Central memory CD4-positive, alpha-beta T cell (primary cell): ENCODE results near the gene CCSER1.
"Not testable (repeated sequence)": the region's sequence is repeated elsewhere in the genome, so short reads cannot be mapped to it uniquely, and the experiment has no call there.

Experiments used
- DNase-seq: peaks from one replicate; pipeline ENCODE4 v3.0.0; 2022

Gene CCSER1

DNA sequence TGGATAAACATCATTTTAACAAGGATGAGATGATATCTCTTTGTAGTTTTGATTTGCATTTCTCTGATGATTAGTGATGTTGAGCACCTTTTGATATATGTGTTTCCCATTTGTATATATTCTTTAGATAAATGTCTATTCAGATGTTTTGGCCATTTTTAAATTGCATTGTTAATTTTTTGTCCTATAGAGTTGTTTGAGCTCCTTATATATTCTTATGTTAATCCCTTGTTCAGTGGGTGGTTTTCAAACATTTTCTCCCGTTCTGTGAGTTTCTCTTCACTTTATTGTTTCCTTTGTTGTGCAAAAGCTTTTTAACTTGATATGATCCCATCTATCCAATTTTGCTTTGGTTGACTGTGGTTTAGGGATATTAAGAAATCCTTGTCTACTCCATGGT, 606.0 kb downstream of the CCSER1 start:
- no peak for DNase-seq

DNA sequence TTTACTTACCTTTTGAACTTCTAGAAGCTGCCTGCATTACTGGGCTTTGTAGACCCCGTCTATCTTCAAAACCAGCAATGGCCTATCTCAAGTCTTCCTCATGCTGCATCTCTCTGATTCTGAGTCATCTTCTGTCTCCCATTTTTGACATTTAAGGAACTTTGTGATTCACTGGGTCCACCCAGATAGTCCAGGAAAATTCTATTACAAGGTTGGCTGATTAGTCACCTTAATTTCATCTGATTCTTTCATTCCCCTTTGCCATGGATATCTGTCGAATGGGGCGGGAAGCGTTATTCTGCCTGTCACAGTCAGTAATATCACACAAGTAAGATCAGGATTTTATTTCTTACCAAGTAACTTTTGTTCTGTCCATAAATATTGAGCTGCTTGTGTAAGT, 618.0 kb downstream of the CCSER1 start:
- DNase-seq: no peak

DNA sequence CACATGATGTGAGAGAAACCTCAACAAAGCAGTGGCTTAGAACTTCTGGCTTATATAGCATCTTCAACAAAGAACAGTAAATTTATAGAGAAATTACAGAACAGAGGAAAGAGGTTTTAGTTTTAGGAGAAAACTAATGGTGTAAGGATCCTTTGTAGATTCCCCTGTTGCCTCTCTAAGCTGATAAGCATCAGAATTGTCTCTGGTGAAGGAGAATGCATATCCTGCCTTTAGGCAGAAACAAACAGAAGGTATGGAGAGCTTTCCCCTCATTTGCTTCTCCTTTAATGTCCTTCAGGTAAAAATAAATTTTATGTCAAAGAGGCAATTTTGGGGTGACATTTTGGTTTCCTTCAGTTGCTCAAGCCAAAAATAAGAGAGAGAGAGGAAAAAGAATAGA, 625.9 kb downstream of the CCSER1 start:
- no peak for DNase-seq

DNA sequence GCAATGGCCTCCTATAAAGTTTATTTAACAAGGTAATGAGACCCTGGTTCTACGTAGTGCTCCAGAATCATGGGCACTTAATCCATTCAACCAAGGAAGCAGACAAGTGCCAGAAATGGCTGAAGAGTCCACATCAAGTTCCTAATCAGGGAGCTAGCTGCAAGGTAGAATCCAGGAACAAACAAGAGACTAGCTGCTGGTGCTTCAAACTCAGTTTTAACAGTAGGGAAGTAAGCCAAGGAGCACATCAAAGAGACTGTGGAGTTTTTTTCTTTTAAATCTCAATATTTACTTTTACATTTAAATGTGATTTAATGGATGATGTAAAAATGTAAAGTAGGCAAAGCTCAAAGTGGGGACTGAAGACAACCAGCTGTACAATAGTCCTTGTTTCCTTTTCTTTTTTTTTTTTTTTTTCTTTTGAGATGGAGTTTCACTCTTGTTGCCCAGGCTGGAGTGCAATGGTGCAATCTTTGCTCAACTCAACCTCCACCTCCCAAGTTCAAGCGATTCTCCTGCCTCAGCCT, 630.4 kb downstream of the CCSER1 start:
- no peak for DNase-seq

DNA sequence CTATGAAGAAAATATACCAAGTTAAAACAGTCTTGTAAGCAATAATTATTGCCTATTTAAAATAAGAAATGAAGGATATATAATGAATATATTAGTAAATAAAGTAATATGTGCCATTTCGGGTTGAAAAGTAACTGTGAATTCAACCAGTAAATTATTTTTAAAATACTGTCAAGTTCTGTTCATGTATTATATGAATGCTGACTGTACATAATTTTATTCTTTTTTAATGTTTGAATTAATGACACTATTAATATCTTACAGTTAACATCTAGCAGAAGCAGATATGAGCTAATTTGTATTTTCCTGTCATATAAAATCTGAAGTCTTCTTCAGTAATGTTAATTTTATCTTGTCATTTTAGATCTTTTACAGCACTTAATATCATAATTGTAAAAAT, 632.9 kb downstream of the CCSER1 start:
- no peak for DNase-seq

DNA sequence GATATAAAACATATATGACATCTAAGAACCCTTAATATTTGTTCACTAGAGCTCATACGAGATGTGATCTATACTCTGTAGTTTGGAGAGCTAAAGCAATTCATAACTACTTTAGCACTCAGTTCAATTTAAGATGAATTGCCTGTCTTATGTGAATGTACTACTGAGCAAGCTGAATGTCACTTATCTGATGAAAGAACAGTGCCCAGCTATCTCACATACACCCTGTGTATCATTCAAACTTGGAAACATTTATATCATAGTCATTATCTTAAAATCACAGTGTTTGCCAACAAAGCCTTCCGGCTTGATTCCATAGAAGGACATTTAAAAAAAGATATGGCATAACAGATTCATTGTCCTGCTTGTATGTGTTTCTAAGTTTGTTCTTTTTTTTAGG, 639.6 kb downstream of the CCSER1 start:
- no peak for DNase-seq

DNA sequence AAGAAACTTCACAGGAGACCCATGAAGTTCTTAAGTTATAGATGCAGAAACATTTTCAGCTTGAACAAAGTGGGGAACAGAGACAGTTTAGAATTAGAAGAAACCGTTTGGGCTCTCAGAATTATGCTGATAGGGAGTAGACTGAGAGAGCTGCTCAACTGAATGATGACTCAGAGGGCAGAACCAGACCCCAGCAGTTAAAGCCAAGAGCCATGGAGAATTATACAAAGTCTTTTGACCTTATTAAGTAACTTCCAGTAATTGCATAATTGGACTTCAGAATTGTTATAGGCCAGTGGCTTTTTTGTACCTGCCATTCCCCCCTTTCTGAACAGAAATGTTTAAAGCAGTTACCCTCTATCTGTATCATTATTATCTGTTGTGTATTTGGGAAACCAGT, 642.1 kb downstream of the CCSER1 start:
- no peak for DNase-seq

DNA sequence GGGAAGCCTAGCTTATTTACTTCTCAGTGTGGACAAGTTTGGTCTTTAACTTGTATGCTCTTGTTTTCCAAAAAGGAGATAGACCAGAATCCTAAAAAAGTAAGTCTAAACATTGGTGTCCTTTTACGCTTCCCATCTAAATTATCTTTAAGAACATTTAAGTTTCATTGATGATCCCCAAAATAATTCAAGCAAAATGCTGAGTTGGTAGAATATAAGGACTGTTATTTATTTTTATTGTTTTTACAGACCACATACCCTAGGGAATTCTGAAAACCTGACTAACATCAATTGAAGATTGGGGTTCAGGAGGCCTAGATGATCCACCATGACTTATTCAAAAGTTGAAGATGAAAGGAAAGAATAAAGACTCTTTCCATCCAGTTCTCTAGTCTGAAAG, 653.0 kb downstream of the CCSER1 start:
- DNase-seq: no peak

DNA sequence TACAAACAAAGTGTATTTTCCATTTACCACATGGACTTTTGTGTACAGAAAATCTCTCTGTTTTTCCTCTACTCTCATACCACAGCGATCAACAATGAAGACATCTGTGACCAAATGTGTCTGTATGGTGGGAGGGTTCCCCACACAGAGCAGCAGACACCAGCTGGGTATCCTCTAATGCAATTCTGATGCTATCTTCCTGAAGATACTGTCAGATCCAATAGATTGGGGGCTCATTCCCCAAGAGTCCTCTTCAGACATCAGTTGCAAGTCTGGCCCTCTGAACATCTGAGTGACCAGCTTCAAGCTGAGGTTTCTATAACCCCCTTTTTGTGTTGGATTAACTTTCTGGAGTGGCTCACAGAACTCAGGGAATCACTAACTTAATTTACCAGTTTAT, 659.4 kb downstream of the CCSER1 start:
- no peak for DNase-seq

DNA sequence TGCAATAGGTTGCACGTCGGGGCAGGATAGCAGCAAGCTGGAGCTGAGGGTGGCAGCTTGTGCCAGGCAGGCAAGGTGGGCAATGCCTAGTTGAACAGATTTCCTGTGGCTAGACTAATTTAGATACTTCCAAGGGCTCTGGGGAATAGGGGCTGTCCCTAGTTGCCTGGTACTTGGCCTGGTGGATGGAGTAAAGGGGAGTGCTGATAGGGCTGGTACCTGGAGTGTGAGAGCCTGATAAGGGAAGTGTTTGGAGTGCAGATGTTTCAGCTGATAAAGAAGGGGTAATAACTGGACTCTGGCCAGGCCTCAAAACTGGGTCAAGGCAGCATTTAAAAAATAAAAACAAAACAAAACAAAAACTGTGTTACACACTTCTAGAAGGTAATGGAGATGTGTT, 665.5 kb downstream of the CCSER1 start:
- no peak for DNase-seq

DNA sequence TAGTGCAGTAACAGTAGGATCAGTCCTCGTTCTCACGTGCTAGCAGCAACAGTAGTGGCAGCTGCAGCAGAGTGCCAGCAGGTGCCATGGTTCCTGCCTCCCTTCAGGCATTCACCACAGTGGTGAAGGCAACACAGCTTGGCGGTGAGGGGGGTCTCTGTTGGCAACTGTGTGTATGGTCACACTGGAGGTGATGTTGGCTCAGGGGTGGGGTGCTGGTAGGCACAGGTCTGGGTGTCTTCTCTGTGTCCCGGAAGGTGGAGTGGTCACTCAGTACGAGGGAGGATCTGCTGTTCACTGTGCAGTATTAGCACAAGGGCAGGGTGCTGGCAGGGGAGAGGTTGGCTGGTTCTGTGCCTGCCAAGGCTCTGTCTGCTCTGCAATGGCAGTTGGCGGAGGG, 671.8 kb downstream of the CCSER1 start:
- no peak for DNase-seq

DNA sequence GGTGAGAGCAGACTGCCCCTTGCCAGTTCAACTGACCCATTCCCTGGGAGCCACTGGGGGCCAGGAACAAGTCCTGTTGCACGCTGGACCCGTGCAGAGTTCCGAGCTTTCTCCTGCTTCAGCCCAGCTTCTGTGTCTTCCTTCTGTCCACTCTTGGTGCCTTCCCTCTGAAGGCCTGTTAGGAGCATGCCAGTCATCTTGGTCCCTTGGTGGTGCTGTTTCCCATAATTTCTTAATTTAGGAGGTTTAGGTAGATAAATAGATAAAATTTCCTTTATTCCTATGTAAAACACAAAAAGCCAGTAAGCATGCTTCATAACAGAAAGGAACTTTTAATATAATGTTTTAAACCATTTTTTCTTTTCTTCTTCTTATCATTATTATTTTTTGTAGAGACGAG, 672.7 kb downstream of the CCSER1 start:
- no peak for DNase-seq

DNA sequence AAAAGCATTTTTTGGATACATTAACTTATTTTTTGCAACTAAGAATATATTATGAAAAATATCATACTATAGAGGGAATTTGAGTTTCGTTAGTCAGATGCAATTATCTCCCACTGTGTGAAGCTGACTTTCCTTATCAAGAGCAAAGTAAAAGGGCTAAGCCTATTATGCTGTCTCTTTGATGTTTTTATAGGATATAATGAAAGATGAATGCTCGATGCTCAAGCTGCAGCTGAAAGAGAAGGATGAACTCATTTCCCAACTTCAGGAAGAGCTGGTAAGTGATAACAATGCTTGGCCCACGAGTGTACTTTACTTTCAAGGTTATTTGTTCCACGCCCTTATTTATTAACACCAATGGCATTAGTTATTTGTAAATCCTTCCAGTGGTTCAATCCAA, 688.4 kb downstream of the CCSER1 start:
- no peak for DNase-seq

DNA sequence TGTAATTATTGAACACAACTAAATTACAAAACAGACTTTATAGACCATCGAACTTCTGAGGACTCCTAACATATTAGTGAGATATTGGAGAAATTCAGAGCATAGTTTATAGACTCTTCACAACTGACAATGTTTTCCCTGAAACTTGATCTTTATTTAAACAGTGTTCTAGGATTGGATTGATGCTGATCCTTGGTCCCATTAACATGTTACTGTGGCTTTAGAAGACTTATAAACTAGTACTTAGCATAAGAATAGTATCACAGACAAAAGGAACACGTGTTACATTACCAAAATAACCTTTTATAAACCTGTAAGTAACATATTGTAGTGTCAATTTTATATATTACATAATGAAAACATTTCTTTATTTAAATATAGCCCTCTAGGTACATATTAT, 689.6 kb downstream of the CCSER1 start:
- no peak for DNase-seq

DNA sequence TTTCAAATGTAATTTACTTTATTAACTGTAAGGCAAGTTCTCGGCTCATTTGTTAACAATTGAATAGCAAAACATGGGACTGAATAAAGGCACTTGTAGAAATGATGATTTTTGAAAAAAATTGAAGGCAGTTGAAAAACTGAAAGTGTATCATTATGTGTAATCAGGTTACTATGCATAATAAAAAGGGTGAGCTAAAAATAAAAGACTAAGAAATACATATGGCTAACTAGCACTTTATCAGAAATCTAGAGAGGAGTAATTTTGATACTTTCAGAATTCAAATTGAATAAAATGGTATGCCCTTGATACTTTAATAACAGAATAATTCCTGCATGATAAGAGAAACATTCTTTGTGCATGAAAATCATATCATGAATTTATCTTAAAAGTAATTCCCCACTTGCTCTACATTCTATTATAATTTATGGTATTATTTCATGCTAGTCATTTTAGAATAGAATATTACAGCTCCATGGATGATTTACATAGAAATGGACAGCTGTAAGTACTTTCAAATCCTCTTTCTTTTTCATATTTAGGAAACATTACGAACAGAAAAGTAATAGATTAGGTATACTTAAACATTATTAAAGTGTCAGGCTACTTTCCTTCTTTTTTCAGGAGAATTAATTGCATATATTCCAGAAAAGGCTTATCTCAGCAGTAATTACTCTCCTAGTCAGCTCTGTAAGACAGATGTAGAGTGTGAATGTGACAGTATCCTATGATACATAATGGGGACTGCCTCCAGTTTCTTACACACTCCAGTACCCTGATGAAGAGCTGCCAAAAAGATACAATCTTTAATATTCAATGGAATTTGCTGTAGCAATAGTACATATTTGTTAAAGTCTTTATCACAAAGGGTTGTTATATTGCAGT, 697.3 kb downstream of the CCSER1 start:
- no peak for DNase-seq

DNA sequence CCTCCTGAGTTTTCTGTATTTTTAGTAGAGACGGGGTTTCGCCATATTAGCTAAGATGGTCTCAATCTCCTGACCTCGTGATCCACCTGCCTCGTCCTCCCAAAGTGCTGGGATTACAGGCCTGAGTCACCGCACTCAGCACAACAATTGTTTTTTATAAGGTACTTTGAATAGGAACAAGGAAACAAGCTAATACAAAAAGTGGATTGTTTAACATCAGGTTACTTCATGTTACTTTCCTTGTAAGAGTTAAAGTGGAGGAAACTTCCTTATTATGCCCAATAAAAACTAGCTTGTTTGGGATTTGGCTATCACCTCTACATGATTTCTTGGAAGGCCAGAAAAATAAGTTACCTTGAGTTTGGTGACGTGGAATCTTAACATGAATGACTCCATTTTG, 698.7 kb downstream of the CCSER1 start:
- no peak for DNase-seq

DNA sequence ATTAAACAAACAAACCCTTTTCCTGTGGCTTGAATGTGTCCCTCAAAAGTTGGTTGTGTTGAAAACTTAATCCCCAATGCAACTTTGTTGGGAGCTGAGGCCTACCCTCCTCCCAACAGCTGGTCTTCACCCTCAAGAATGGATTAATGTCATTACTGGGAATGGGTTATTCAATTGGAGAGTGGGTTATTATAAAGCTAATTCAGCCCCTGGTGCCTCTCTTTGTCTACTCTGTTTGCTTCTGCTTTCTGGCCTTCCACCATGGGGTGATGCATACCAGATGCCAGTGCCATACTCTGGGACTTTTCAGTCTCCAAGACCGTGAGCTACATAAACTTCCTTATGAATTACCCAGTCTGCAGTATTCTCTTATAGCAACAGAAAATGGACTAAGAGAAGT, 706.5 kb downstream of the CCSER1 start:
- DNase-seq: no peak

DNA sequence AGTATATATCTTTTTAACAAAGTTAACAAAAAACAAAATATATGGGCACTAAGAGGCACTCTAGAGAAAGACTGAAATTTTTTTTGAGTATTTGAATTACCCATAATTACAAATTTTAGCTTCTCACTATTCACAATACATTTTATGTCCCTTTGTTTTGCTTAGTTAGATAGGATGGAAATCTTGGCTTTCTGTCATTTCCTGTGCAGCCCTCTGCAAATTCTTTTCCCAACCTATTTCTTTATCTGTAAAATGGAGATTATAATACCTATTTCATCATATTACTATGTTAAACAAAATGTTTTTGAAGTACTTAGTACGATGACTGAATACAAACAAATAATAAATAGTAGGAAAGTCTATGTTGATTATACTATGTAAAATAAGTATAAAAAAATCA, 710.0 kb downstream of the CCSER1 start:
- DNase-seq: no peak

DNA sequence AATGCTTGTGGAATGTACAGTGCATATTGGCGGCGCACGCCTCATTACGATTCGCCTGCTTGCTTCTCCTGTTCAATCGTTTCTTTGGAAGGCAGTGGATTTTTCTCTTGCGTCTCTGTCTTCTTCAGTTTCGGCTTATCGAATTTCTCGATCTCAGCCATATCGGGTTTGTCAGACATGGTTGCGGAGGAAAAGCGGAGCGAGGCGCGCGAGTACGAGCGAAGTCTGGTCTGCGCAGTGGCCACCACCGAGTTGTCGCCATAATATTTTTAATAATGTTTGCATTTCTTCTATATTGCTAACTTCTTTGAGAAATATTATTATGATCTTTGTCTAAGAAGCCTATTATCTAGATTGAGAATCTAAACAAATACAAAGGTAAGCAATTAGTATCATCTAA, 711.7 kb downstream of the CCSER1 start:
- not testable (repeated sequence) for DNase-seq

DNA sequence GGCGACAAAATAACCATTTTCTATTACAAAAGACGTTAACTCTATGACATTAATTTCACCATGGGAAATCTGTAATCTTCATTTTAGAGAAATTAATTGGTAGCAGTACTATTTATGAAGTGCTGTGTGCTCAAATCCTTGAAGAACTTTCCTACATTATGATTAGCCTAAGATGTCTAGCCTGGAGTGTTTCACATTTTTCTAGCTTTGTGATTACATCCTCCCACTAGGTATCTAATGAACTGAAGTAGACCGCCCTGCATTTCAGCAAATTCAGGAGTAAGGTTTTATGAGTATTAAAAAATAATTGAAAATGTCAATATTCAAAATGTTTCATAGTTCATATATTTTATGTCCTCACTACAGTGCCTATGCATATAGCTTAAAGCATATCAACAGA, 713.1 kb downstream of the CCSER1 start:
- DNase-seq: no peak

DNA sequence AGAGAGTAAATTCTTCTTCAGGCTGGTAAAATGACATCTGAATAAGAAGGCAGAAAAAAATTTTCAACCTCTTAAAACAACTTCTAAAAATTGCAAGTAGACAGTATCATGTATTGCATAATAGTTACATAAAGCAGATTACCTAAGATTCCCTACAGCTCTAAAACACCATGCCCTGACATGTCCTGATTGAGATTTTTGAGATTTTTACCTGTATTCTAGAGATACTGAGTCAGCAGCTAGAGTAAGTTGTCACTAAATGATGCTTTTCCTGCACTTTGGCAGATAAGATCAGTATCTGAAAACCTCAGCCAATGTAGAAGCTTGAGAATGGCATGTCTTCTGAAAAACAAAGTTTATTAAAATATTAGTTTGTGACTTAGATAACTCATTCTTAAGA, 713.6 kb downstream of the CCSER1 start:
- DNase-seq: no peak

DNA sequence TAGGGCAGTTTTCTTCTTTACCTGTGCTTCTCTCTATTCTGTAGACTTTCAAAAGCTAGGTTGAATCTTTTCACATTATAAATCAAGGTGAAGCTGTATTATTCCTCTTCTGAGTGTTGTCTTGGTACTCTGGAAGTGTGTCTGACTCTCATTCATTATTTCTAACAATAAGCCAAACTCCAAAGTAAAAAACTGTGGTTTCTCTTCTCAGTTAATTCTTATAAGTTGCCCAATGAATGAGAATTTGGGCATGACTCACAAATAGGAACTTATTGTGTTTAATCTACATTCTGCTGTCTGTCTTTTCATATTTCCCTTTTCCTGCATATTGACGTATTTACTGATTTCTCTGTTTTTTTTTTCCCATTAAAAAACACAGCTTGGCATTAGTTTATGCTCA, 714.5 kb downstream of the CCSER1 start:
- no peak for DNase-seq

DNA sequence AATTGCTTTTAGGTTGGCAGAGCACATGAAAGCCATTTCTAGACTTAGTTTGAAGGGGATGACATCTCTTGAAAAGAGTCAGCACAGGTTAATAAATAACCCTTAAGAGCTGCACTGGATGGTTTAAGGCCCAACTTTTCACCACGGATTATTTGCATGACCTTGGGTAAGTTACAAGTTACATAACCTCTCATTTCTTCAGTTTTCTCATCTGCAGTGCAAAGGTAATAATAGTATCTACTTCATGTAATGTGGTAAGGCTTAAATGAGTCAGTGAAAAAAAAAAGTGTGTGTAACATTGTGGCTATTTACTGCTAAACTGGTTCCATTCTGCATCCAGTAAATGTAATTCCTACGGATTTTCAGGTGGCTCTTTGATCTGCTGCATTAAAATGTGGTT, 715.8 kb downstream of the CCSER1 start:
- DNase-seq: no peak

DNA sequence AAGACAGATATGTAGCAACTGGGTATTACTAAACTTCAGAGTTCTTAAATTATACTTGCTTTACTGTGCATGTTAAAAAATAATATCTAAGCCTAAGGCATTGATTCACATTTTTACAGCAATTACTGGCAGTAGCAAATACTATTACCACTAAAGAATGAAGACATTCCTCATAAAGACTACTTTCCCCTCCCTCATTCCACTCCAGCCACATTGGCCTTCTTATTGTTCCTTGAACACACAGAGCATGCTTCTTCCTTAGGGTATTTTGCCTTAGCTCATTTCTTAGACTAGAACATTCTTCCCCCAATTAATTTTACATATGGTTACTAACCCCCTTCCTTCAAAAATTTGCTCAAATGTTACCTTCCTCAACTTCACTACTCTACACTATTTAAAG, 717.0 kb downstream of the CCSER1 start:
- no peak for DNase-seq

DNA sequence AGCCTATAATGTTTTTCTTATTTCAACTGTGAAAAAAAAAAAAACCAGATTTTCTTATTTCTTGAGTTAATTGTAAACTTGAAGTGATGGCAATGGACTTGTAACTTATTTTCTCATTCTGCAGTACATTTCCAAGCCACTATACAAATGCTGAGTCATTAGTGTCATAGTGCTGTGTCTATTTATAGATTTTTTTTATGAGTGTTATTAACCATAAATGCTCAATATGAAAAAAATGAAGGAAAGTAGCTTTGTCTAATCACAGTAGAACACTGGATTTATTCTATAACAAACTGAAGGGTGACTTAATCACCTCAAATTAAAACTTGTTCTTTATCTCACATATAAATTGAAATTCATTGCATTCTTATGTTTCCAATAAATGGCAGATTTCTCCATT, 718.6 kb downstream of the CCSER1 start:
- no peak for DNase-seq
